ENCODE results near the gene CPSF4. TPM values are rescaled to one million over a fixed set of nuclear protein-coding genes. Genes with fewer than 3 reads are reported as not detected.
"Not testable (repeated sequence)": the region's sequence is repeated elsewhere in the genome, so short reads cannot be mapped to it uniquely, and the experiment has no call there.

The CPSF4 gene
- total and polyA plus RNA-seq, 4 donors: 19.6 to 60.9 (median 44.8) TPM

DNA sequence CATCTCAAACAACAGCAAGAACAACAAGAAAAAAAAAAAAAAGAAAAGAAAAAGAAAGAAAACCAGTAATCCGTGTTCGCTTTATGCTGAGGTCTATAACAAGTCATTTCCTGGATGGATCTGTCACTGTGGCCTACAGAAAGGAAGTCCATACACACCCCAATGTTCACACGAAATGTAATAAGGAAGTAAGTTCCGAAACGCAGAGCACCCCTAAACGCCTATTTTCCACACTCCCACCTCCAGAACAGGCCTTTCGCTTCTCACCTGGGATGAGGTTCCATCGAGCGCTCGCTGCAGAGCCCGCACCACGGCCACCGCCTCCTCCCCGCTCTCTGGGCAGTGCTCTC, 60.6 kb downstream of the CPSF4 start:
- H3K27me3 ChIP-seq (ENCODE audit: control insufficient read depth, insufficient read depth, low read length): no peaks in the 10 kb centered on the region
- H3K27ac ChIP-seq (ENCODE audit: low read depth, low read length): peak overlapping the region; percentile 95
- WGBS (ENCODE audit: insufficient coverage): 0% methylated on average over 12 of the region's 14 CpGs
- peaks cover 28% of the 10 kb centered on the region for H3K36me3 ChIP-seq (ENCODE audit: control insufficient read depth, insufficient read depth, low read length)
- peak overlapping the region; percentile 92 for H3K4me3 ChIP-seq (ENCODE audit: low read depth, low read length)
- peaks cover 25% of the 10 kb centered on the region for H3K4me1 ChIP-seq (ENCODE audit: control insufficient read depth, insufficient read depth, low read length)
- no peak for DNase-seq (ENCODE audit: low read depth in 4 of 6, low spot score in 6 of 6)
- no peaks in the 10 kb centered on the region for H3K9me3 ChIP-seq (ENCODE audit: control insufficient read depth, insufficient read depth, low read length)

DNA sequence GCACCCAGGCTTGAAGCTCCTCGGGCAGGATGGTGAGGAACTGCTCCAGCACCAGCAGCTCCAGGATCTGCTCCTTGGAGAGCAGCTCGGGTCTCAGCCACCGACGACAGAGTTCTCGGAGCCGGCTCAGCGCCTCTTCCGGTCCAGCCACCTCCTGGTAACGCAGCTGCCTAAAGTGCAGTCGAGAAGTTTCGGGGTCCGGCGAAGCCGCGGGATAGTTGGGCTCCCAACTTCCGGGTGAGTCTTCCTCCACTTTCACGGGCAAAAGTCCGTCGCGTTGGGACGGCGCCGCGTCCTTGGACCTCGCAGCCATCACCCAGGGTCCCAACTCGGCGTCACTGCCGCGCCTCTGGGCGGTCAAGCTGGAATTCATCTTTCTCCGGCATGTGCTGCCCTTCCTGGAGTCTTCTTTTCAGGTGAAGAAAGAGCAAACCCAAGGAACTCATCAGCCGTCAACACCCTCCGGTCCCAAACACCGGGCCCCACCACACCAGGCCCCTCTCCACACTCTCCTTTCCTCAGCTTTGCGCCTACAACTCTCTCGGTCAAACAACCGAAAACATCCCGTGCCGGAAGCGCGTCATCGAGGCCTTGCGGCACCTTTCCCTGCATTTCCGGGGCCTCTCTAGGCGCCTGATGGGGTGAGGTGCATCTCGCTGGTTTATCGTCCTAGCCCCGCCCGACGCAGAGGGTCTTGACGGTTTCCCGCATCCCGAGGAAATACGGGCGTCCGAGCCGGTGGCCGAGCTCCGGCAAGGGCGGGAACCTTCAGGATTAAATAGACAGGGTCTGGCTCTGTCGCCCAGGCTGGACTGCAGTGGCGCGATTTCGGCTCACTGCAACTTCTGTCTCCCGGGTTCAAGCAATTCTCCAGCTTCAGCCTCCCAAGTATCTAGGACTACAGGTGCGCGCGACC, 61.2 kb downstream of the CPSF4 start, which contains the start of gene ZNF394:
TSS of gene ZNF394 (minus strand) at position 561 of the 916 bp plus-strand sequence. CDS start at position 373, 188 bp downstream.
- Histone ChIP-seq H3K4me3 (ENCODE audit: low read depth, low read length) (peak within 1 kb of the TSS; percentile 92), H3K4me1 (ENCODE audit: control insufficient read depth, insufficient read depth, low read length) (peaks cover 25% of the 10 kb centered on the region), H3K36me3 (ENCODE audit: control insufficient read depth, insufficient read depth, low read length) (peaks cover 22% of the 10 kb centered on the region), H3K27ac (ENCODE audit: low read depth, low read length) (peak within 1 kb of the TSS; percentile 95), H3K9me3 (ENCODE audit: control insufficient read depth, insufficient read depth, low read length) (no peaks in the 10 kb centered on the region), H3K27me3 (ENCODE audit: control insufficient read depth, insufficient read depth, low read length) (no peaks in the 10 kb centered on the region)
- under 1% methylated on average over 65 of the region's 68 CpGs for WGBS (ENCODE audit: insufficient coverage)
- peak; percentile 85 to 98 (median 92) for DNase-seq (ENCODE audit: low read depth in 4 of 6, low spot score in 6 of 6)

- Histone ChIP-seq H3K27me3 (ENCODE audit: control insufficient read depth, insufficient read depth, low read length) (no peaks in the 10 kb centered on the region), H3K27ac (ENCODE audit: low read depth, low read length) (peak overlapping the region; percentile 95), H3K9me3 (ENCODE audit: control insufficient read depth, insufficient read depth, low read length) (no peaks in the 10 kb centered on the region), H3K4me1 (ENCODE audit: control insufficient read depth, insufficient read depth, low read length) (peaks cover 25% of the 10 kb centered on the region), H3K36me3 (ENCODE audit: control insufficient read depth, insufficient read depth, low read length) (peaks cover 15% of the 10 kb centered on the region), H3K4me3 (ENCODE audit: low read depth, low read length) (peak overlapping the region; percentile 92)
- DNase-seq (ENCODE audit: low read depth in 4 of 6, low spot score in 6 of 6): no peak
- WGBS (ENCODE audit: insufficient coverage): 50% methylated on average over 6 of the region's 16 CpGs
These were observed 61.9 kb downstream of the CPSF4 start for GRCh38 chr7:99500637-99501009.

DNA sequence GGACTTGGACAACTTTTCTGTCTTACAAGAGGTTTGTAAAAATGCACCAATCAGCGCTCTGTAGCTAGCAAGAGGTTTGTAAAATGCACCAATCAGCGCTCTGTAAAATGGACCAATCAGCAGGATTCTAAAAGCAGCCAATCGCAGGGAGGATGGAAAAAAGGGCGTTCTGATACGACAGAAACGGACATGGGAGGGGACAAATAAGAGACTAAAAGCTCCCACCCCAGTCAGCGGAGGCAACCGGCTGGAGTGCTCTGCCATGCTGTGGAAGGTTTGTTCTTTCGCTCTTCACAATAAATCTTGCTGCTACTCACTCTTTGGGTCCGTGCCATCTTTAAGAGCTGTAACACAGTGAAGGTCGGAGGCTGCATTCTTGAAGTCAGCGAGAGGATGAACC, 62.5 kb downstream of the CPSF4 start:
- DNase-seq (ENCODE audit: low read depth in 4 of 6, low spot score in 6 of 6); H3K4me3 ChIP-seq (ENCODE audit: low read depth, low read length); H3K27me3 ChIP-seq (ENCODE audit: control insufficient read depth, insufficient read depth, low read length); H3K9me3 ChIP-seq (ENCODE audit: control insufficient read depth, insufficient read depth, low read length); H3K27ac ChIP-seq (ENCODE audit: low read depth, low read length): not testable (repeated sequence)
- Histone ChIP-seq H3K36me3 (ENCODE audit: control insufficient read depth, insufficient read depth, low read length) (peaks cover 16% of the 10 kb centered on the region), H3K4me1 (ENCODE audit: control insufficient read depth, insufficient read depth, low read length) (peaks cover 30% of the 10 kb centered on the region)
- 89% methylated on average over 6 of the region's 12 CpGs for WGBS (ENCODE audit: insufficient coverage)

GRCh38 chr7:99504281-99504602, 65.5 kb downstream of the CPSF4 start:
- peak in 1 of 6 donors; percentile 99 for DNase-seq (ENCODE audit: low read depth in 4 of 6, low spot score in 6 of 6)
- peaks cover 11% of the 10 kb centered on the region for H3K36me3 ChIP-seq (ENCODE audit: control insufficient read depth, insufficient read depth, low read length)
- H3K4me1 ChIP-seq (ENCODE audit: control insufficient read depth, insufficient read depth, low read length): peaks cover 25% of the 10 kb centered on the region
- WGBS (ENCODE audit: insufficient coverage): 11% methylated on average over 19 of the region's 19 CpGs
- peak overlapping the region; percentile 87 for H3K4me3 ChIP-seq (ENCODE audit: low read depth, low read length)
- no peaks in the 10 kb centered on the region for H3K9me3 ChIP-seq (ENCODE audit: control insufficient read depth, insufficient read depth, low read length)
- H3K27me3 ChIP-seq (ENCODE audit: control insufficient read depth, insufficient read depth, low read length): no peaks in the 10 kb centered on the region
- peak overlapping the region; percentile 98 for H3K27ac ChIP-seq (ENCODE audit: low read depth, low read length)

- 0% methylated on average over 47 of the region's 53 CpGs for WGBS (ENCODE audit: insufficient coverage)
- Histone ChIP-seq H3K9me3 (ENCODE audit: control insufficient read depth, insufficient read depth, low read length) (no peaks in the 10 kb centered on the region), H3K4me1 (ENCODE audit: control insufficient read depth, insufficient read depth, low read length) (peaks cover 21% of the 10 kb centered on the region), H3K27ac (ENCODE audit: low read depth, low read length) (peak within 1 kb of the TSS; percentile 98), H3K4me3 (ENCODE audit: low read depth, low read length) (peak within 1 kb of the TSS; percentile 87), H3K27me3 (ENCODE audit: control insufficient read depth, insufficient read depth, low read length) (no peaks in the 10 kb centered on the region), H3K36me3 (ENCODE audit: control insufficient read depth, insufficient read depth, low read length) (peaks cover 16% of the 10 kb centered on the region)
- peak; percentile 95 to 99 (median 98) for DNase-seq (ENCODE audit: low read depth in 4 of 6, low spot score in 6 of 6)
These were observed 66.0 kb downstream of the CPSF4 start, which contains the start of gene ZKSCAN5 for GRCh38 chr7:99504603-99505323. Gene ZKSCAN5, plus strand, starts transcription at chr7:99504662. Its CDS starts 1,383 bp downstream, at chr7:99506045.

- Histone ChIP-seq H3K4me3 (ENCODE audit: low read depth, low read length) (peak overlapping the region; percentile 87), H3K9me3 (ENCODE audit: control insufficient read depth, insufficient read depth, low read length) (no peaks in the 10 kb centered on the region), H3K4me1 (ENCODE audit: control insufficient read depth, insufficient read depth, low read length) (peaks cover 21% of the 10 kb centered on the region), H3K27ac (ENCODE audit: low read depth, low read length) (peak overlapping the region; percentile 98), H3K36me3 (ENCODE audit: control insufficient read depth, insufficient read depth, low read length) (peaks cover 21% of the 10 kb centered on the region), H3K27me3 (ENCODE audit: control insufficient read depth, insufficient read depth, low read length) (no peaks in the 10 kb centered on the region)
- WGBS (ENCODE audit: insufficient coverage): 0% methylated on average over 8 of the region's 11 CpGs
- no peak for DNase-seq (ENCODE audit: low read depth in 4 of 6, low spot score in 6 of 6)
These were observed 66.5 kb downstream of the CPSF4 start for GRCh38 chr7:99505324-99505662.

Other genes starting within 250 kb of the CPSF4 start
- gene KPNA7, start 230.8 kb upstream of the CPSF4 start, total RNA-seq: not detected
- gene KPNA7, start 230.8 kb upstream of the CPSF4 start, polyA plus RNA-seq (ENCODE audit: insufficient read length in 2 of 2): not detected
- gene MYH16, start 166.1 kb upstream of the CPSF4 start, total RNA-seq: not detected
- gene MYH16, start 166.1 kb upstream of the CPSF4 start, polyA plus RNA-seq (ENCODE audit: insufficient read length in 2 of 2): under 1 TPM in 1 of 2 donors, not detected in 1; 0.26 TPM
- 10 to 100 TPM; 82.4 to 99.9 TPM for gene ARPC1A, start 113.0 kb upstream of the CPSF4 start, total RNA-seq
- 100 to 1,000 TPM; 141 to 147 TPM for gene ARPC1A, start 113.0 kb upstream of the CPSF4 start, polyA plus RNA-seq (ENCODE audit: insufficient read length in 2 of 2)
- gene ARPC1B, start 64.2 kb upstream of the CPSF4 start, total RNA-seq: 100 to 1,000 TPM in 1 of 2 donors, 10 to 100 TPM in 1; 63.3 to 110 TPM
- 10 to 100 TPM; 34.0 to 45.4 TPM for gene ARPC1B, start 64.2 kb upstream of the CPSF4 start, polyA plus RNA-seq (ENCODE audit: insufficient read length in 2 of 2)
- gene PDAP1, start 30.3 kb upstream of the CPSF4 start, total RNA-seq: 10 to 100 TPM; 19.3 to 80.8 TPM
- 100 to 1,000 TPM; 195 to 213 TPM for gene PDAP1, start 30.3 kb upstream of the CPSF4 start, polyA plus RNA-seq (ENCODE audit: insufficient read length in 2 of 2)
- 100 to 1,000 TPM in 1 of 2 donors, 10 to 100 TPM in 1; 64.9 to 108 TPM for gene BUD31, start 30.0 kb upstream of the CPSF4 start, total RNA-seq
- 100 to 1,000 TPM; 115 to 125 TPM for gene BUD31, start 30.0 kb upstream of the CPSF4 start, polyA plus RNA-seq (ENCODE audit: insufficient read length in 2 of 2)
- gene PTCD1, start 145 bp upstream of the CPSF4 start, total RNA-seq: 1 to 10 TPM; 5.3 to 6.8 TPM
- 1 to 10 TPM; 5.3 to 6.9 TPM for gene PTCD1, start 145 bp upstream of the CPSF4 start, polyA plus RNA-seq (ENCODE audit: insufficient read length in 2 of 2)
- gene ATP5MF, start 27.2 kb downstream of the CPSF4 start, total RNA-seq: 100 to 1,000 TPM; 283 to 529 TPM
- 100 to 1,000 TPM; 546 to 573 TPM for gene ATP5MF, start 27.2 kb downstream of the CPSF4 start, polyA plus RNA-seq (ENCODE audit: insufficient read length in 2 of 2)
- gene ZNF789, start 33.9 kb downstream of the CPSF4 start, total RNA-seq: 10 to 100 TPM; 16.5 to 20.8 TPM
- gene ZNF789, start 33.9 kb downstream of the CPSF4 start, polyA plus RNA-seq (ENCODE audit: insufficient read length in 2 of 2): 10 to 100 TPM; 26.8 to 53.8 TPM
- gene ZNF394, start 61.3 kb downstream of the CPSF4 start, total RNA-seq: 10 to 100 TPM; 25.3 to 30.7 TPM
- 10 to 100 TPM; 10.6 to 15.0 TPM for gene ZNF394, start 61.3 kb downstream of the CPSF4 start, polyA plus RNA-seq (ENCODE audit: insufficient read length in 2 of 2)
- 10 to 100 TPM; 14.6 to 17.3 TPM for gene ZKSCAN5, start 65.7 kb downstream of the CPSF4 start, total RNA-seq
- gene ZKSCAN5, start 65.7 kb downstream of the CPSF4 start, polyA plus RNA-seq (ENCODE audit: insufficient read length in 2 of 2): 10 to 100 TPM; 14.9 TPM
- gene FAM200A, start 113.2 kb downstream of the CPSF4 start, total RNA-seq: 10 to 100 TPM; 11.6 to 12.4 TPM
- 10 to 100 TPM; 12.6 to 13.0 TPM for gene FAM200A, start 113.2 kb downstream of the CPSF4 start, polyA plus RNA-seq (ENCODE audit: insufficient read length in 2 of 2)
- gene ZNF655, start 119.7 kb downstream of the CPSF4 start, total RNA-seq: 10 to 100 TPM; 76.5 to 93.3 TPM
- gene ZNF655, start 119.7 kb downstream of the CPSF4 start, polyA plus RNA-seq (ENCODE audit: insufficient read length in 2 of 2): 10 to 100 TPM; 50.0 to 67.0 TPM
- 1 to 10 TPM in 1 of 2 donors, under 1 TPM in 1; 0.20 to 1.4 TPM for gene TMEM225B, start 159.3 kb downstream of the CPSF4 start, total RNA-seq
- gene TMEM225B, start 159.3 kb downstream of the CPSF4 start, polyA plus RNA-seq (ENCODE audit: insufficient read length in 2 of 2): 1 to 10 TPM in 1 of 2 donors, under 1 TPM in 1; 0.59 to 1.4 TPM
- gene ZSCAN25, start 178.0 kb downstream of the CPSF4 start, total RNA-seq: 10 to 100 TPM; 11.7 to 16.3 TPM
- gene ZSCAN25, start 178.0 kb downstream of the CPSF4 start, polyA plus RNA-seq (ENCODE audit: insufficient read length in 2 of 2): 10 to 100 TPM; 12.9 to 13.1 TPM
- 1 to 10 TPM; 7.2 to 8.4 TPM for gene CYP3A5, start 241.1 kb downstream of the CPSF4 start, total RNA-seq
- gene CYP3A5, start 241.1 kb downstream of the CPSF4 start, polyA plus RNA-seq (ENCODE audit: insufficient read length in 2 of 2): 1 to 10 TPM; 2.6 TPM

Measured in spinal cord (tissue), 10 donors.